Prostate gland (tissue), 2 donors: ENCODE data around the gene UAP1L1. TPM values are rescaled to one million over a fixed set of nuclear protein-coding genes. Genes with fewer than 3 reads are reported as not detected.

ENCODE experiments used
- DNase-seq: peaks from one replicate; pipeline ENCODE4 v3.0.0-alpha.2; 2019; ENCODE audit warnings: low spot score
- H3K27ac ChIP-seq, 2 donors: fragments of 200-600 bp; sonication (generic); 2 replicates each; pipeline ENCODE4 v1.5.1; 2017 to 2019
- H3K27me3 ChIP-seq: fragments of 200-600 bp; sonication (generic); replicated peaks from 2 replicates; pipeline ENCODE4 v1.5.1; 2019; ENCODE audit not compliant: insufficient read depth
- H3K36me3 ChIP-seq, 2 donors: fragments of 200-600 bp; sonication (generic); 1 replicate in 1 of 2; 2 replicates in 1 of 2; pipeline versions ENCODE4 v1.5.1 to v1.8.1; 2017 to 2019
- H3K4me1 ChIP-seq: fragments of 200-600 bp; sonication (generic); replicated peaks from 2 replicates; pipeline ENCODE4 v1.5.1; 2019
- H3K4me3 ChIP-seq, 2 donors: fragments of 200-600 bp; sonication (generic); 2 replicates each; pipeline ENCODE4 v1.5.1; 2017 to 2019
- H3K9me3 ChIP-seq: fragments of 200-600 bp; sonication (generic); 2 replicates; pipeline ENCODE4 v1.5.1; 2017
- POLR2A ChIP-seq: fragments of 450-650 bp; IDR thresholded peaks from one replicate; pipeline ENCODE4 v1.6.1; 2016; ENCODE audit warnings: antibody characterized with exemption, mild to moderate bottlenecking
- POLR2AphosphoS5 ChIP-seq: sonication (generic); formaldehyde crosslinking; IDR thresholded peaks from one replicate; pipeline ENCODE4 v1.6.1; 2017; ENCODE audit warnings: antibody characterized with exemption
- WGBS: methylation state at CpG from one replicate; pipeline ENCODE4 v1.1.5; 2018; 5-methylcytosine and 5-hydroxymethylcytosine counted together
- intact Hi-C: fragments of 100-400 bp; cut with DNase I; formaldehyde crosslinking; loops from one replicate; pipeline ENCODE4 v1.14.2; 2022
- total RNA-seq, 2 donors: library from RNA; depleted of rRNA; stranded (reverse); fragments of >200 nt; gene quantifications; one replicate each; pipeline ENCODE4 v1.1.0, GENCODE V29; 2016
- TF ChIP-seq, protein P1 (sequence below), 4 experiments: fragments of 200-600 bp in 2 of 4; fragments of 450-650 bp in 2 of 4; sonication (generic) in 2 of 4; IDR thresholded peaks; 1 replicate in 3 of 4; 2 replicates in 1 of 4; pipeline ENCODE4 v1.5.1; 2016 to 2019; ENCODE audit warnings: antibody characterized with exemption in 4 of 4, mild to moderate bottlenecking in 2 of 4, moderate library complexity in 2 of 4

The UAP1L1 gene
- total RNA-seq, 2 donors from 2014 or later: 8.2 to 19.9 TPM

DNA sequence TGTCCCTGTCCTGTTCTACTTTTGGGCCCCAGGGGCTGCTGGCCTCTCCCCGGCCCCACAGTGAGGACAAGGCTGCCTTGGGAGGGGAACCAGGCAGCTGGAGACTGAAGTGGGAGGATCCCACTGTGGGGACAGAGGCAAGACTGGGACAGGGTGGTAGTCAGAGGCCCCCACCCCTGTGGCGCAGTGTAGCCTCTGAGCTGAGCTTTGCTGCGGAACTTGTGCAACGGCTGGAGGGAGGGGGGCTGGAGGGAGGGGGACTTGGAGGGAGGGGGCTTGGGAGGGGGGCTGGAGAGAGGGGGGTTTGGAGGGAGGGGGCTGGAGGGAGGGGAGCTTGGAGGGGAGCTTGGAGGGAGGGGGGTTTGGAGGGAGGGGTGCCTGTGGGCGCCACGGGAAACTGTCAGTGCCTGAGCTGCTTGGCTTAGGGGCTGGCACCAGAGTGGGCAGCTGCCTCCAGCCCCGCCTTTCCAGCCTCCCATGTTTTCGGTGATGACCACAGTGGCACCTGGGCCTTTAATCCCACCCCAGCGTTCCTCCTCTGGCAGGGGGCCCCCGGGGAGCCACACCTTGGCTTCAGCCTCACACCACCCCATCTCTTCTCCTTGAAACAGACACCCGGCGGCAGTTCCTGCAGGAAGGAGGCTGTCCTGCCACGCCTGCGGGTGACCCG lies 43.1 kb upstream of the UAP1L1 start:
- WGBS: 47% methylated on average over 13 of the region's 15 CpGs
- H3K9me3 ChIP-seq: no peaks in the 10 kb centered on the region
- no peak overlapping the region for H3K27ac ChIP-seq
- no peak overlapping the region for H3K4me3 ChIP-seq
- peaks cover 9% of the 10 kb centered on the region for H3K4me1 ChIP-seq
- intact Hi-C loops: loop anchor here (5.0 kb wide), 1 partner anchor 82 kb away; the partner anchor contains the start of gene LCN12
- no peak for TF ChIP-seq POLR2AphosphoS5
- TF ChIP-seq, protein P1, sequence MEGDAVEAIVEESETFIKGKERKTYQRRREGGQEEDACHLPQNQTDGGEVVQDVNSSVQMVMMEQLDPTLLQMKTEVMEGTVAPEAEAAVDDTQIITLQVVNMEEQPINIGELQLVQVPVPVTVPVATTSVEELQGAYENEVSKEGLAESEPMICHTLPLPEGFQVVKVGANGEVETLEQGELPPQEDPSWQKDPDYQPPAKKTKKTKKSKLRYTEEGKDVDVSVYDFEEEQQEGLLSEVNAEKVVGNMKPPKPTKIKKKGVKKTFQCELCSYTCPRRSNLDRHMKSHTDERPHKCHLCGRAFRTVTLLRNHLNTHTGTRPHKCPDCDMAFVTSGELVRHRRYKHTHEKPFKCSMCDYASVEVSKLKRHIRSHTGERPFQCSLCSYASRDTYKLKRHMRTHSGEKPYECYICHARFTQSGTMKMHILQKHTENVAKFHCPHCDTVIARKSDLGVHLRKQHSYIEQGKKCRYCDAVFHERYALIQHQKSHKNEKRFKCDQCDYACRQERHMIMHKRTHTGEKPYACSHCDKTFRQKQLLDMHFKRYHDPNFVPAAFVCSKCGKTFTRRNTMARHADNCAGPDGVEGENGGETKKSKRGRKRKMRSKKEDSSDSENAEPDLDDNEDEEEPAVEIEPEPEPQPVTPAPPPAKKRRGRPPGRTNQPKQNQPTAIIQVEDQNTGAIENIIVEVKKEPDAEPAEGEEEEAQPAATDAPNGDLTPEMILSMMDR (IDR thresholded peaks at IDR 0.05): peak in 1 of 4 experiments; percentile 4
- H3K27me3 ChIP-seq: no peaks in the 10 kb centered on the region
- no peak for DNase-seq
- peaks cover 0 to 2% of the 10 kb centered on the region in 2 donors for H3K36me3 ChIP-seq

DNA sequence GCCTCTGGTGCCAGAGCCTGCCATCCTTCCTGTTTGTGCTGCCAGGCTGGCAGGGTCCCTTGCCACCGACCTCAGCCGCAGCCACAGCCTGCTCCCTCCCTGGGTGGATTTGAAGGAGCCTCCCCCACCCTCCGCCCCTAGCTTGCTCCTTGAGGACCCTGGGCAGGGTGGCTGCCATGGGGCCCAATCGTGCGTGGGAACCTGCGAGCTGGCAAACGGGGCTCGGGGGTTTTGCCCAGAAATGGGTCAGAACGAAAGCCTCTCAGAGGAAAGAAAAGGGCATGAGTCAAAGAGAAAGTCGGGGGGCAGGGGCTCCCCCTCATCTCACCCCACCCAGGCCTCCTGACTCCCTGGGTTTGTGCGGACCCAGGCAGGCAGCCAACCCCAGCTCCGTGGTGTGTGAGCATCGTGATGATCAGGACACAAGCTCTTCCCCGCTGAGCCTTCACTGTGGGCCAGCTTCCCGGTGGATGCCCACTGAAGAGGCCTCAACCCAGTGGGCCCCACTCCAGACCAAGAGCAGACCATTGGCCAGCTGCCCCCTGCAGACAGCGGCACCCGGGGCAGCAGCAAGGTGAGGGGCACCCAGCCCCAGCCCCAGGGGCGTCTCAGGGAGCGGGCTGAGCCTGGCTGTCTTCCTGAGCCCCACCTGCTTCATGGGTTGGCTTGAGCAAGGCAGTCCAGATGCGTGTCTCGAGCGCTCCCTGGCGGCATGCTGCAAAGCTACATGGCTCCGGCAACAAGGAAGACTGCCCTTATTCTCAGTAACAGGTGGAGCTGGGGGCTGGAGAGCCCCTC lies 42.4 kb upstream of the UAP1L1 start:
- Histone ChIP-seq H3K27ac (peak overlapping the region in 1 of 2 donors; percentile 45), H3K4me1 (peaks cover 8% of the 10 kb centered on the region), H3K9me3 (no peaks in the 10 kb centered on the region), H3K27me3 (no peaks in the 10 kb centered on the region), H3K4me3 (no peak overlapping the region), H3K36me3 (peaks cover 0 to 5% of the 10 kb centered on the region in 2 donors)
- peak; percentile 68 for DNase-seq
- TF ChIP-seq, protein P1 (IDR thresholded peaks at IDR 0.05): peak; percentile 74 to 94 (median 90)
- TF ChIP-seq POLR2A (no peak), POLR2AphosphoS5 (peak; percentile 65)
- intact Hi-C loops: loop anchor here (5.0 kb wide), 3 partner anchors 83 to 248 kb away; partner anchors contain the start of genes AJM1 and LCN12
- whole genome bisulfite sequencing: 16% methylated on average over 19 of the region's 24 CpGs

DNA sequence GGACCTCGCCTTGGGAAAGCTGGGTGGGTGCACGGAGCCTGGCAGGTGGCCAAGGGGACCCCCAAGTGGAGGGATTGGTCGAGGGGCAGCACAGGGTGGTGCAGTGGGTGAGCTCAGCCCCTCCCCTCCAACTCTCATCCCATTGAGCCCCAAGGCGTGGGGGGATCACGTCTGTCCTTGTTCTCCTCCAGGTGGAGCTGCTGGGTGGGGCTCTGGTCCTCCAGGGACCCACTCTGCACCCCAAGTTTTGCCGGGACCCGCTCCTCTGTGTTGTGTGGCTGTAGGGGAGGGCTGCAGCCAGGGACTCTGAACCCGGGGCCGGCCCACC lies 41.8 kb upstream of the UAP1L1 start:
- no peaks in the 10 kb centered on the region for H3K27me3 ChIP-seq
- intact Hi-C loops: loop anchor here (5.0 kb wide), 2 partner anchors 193 to 248 kb away; partner anchors contain the start of gene AJM1
- 15% methylated on average over 9 of the region's 9 CpGs for WGBS
- TF ChIP-seq, protein P1 (IDR thresholded peaks at IDR 0.05): no peak
- no peak for TF ChIP-seq POLR2AphosphoS5
- TF ChIP-seq POLR2A: no peak
- DNase-seq: no peak
- H3K4me1 ChIP-seq: peaks cover 8% of the 10 kb centered on the region
- H3K4me3 ChIP-seq: no peak overlapping the region
- H3K9me3 ChIP-seq: no peaks in the 10 kb centered on the region
- H3K36me3 ChIP-seq: peaks cover 4 to 5% of the 10 kb centered on the region in 2 donors
- no peak overlapping the region for H3K27ac ChIP-seq

DNA sequence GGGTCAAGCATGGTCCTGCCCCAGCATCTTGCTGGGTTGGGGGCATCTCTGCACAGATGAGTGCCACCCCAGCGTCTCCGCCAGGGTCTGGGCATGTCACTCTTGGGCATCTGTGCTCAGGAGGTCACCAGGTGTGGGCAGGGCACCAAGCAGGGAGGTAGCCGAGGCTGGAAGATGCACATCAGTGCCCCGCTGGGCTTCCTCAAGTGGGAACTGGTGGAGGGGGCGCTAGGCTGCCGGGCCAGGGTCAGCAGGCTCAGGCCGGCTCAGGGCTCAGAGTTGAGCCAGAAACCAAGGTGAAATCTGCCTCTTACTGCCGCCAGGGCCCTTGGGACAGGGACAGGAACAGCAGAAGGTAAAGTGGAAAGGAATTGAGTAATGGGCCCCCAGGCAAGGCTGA lies 41.4 kb upstream of the UAP1L1 start:
- TF ChIP-seq, protein P1 (IDR thresholded peaks at IDR 0.05): no peak
- TF ChIP-seq POLR2A: no peak
- TF ChIP-seq POLR2AphosphoS5: no peak
- no peak for DNase-seq
- H3K9me3 ChIP-seq: no peaks in the 10 kb centered on the region
- no peak overlapping the region for H3K27ac ChIP-seq
- peaks cover 8% of the 10 kb centered on the region for H3K4me1 ChIP-seq
- H3K4me3 ChIP-seq: no peak overlapping the region
- WGBS: 69% methylated on average over 8 of the region's 8 CpGs
- H3K27me3 ChIP-seq: no peaks in the 10 kb centered on the region
- intact Hi-C loops: loop anchor here (5.0 kb wide), 2 partner anchors 194 to 249 kb away; partner anchors contain the start of gene AJM1
- H3K36me3 ChIP-seq: peaks cover 5 to 8% of the 10 kb centered on the region in 2 donors
